Tibial nerve (tissue), 4 donors: Measurements from ENCODE around the gene FBN2.

ENCODE experiments used
- CTCF ChIP-seq, 5 experiments: fragments of 200-600 bp in 3 of 5; fragments of 450-650 bp in 2 of 5; sonication (generic) in 3 of 5; IDR thresholded peaks; one replicate each; pipeline ENCODE4 v1.5.1; 2016 to 2019; ENCODE audit warnings: antibody characterized with exemption in 5 of 5, mild to moderate bottlenecking in 3 of 5, moderate library complexity in 2 of 5
- EP300 ChIP-seq, 2 donors: sonication (generic); formaldehyde crosslinking; IDR thresholded peaks; one replicate each; pipeline ENCODE4 v1.6.1; 2017; ENCODE audit warnings: antibody characterized with exemption in 2 of 2, mild to moderate bottlenecking in 1 of 2

- TF ChIP-seq CTCF (IDR thresholded peaks at IDR 0.05) (no peak), EP300 (IDR thresholded peaks at IDR 0.05) (no peak)
Observed at GRCh38 chr5:128380337-128380736, 157.7 kb downstream of the FBN2 start.
